ENCODE results near the gene PPP6R1.

- TF ChIP-seq CTCF (conservative IDR thresholded peaks at IDR 0.05 in 1 of 2, IDR thresholded peaks at IDR 0.05 in 1 of 2; ENCODE audit: low read depth in 1 of 2, low read length in 2 of 2) (no peak), EZH2 (IDR thresholded peaks at IDR 0.05; ENCODE audit: low read length, missing control alignments) (no peak)
Observed at GRCh38 chr19:55266404-55266803, 7.6 kb upstream of the PPP6R1 start.

All from fibroblast of lung (primary cell).